MCF 10A (cell line): ENCODE measurements around the gene UPK2. TPM values are rescaled to one million over a fixed set of nuclear protein-coding genes. Genes with fewer than 3 reads are reported as not detected.

Experiments
- BruUV-seq: library from RNA; stranded (reverse); fragments of 400-500 nt; replicated peaks from 2 replicates; lab custom pipeline; 2021; lab: Mats Ljungman, UMichigan
- CTCF ChIA-PET: fragments of 300-600 bp; sonication (Branson Sonifier 250); formaldehyde crosslinking; extraction: SDS; loops from one replicate; lab custom pipeline; 2021; ENCODE audit warnings: antibody characterized with exemption, inconsistent platforms; lab: Yijun Ruan, JAX
- POLR2A ChIA-PET: fragments of 300-600, 350-650 bp; sonication (Branson Sonifier 250); formaldehyde crosslinking; extraction: SDS; loops from one replicate; lab custom pipeline; 2020; ENCODE audit warnings: antibody characterized with exemption, inconsistent platforms; lab: Yijun Ruan, JAX
- DNase-seq: peaks from one replicate; pipeline ENCODE4 v3.0.0-alpha.2; 2018; ENCODE audit not compliant: unreplicated experiment
- H3K27ac Mint-ChIP-seq: one replicate; pipeline ENCODE4 v1.8.0; 2022; ENCODE audit warnings: mild to moderate bottlenecking, low read depth, mixed read lengths; ENCODE audit not compliant: unreplicated experiment
- H3K27me3 Mint-ChIP-seq: one replicate; pipeline ENCODE4 v1.8.0; 2022; ENCODE audit warnings: mixed read lengths; ENCODE audit not compliant: insufficient read depth, unreplicated experiment
- H3K36me3 Mint-ChIP-seq: one replicate; pipeline ENCODE4 v1.8.0; 2022; ENCODE audit warnings: mild to moderate bottlenecking, moderate library complexity, mixed read lengths; ENCODE audit not compliant: insufficient read depth, unreplicated experiment
- H3K4me1 Mint-ChIP-seq: one replicate; pipeline ENCODE4 v1.8.0; 2022; ENCODE audit warnings: mixed read lengths; ENCODE audit not compliant: insufficient read depth, unreplicated experiment
- H3K4me3 Mint-ChIP-seq: one replicate; pipeline ENCODE4 v1.8.0; 2022; ENCODE audit warnings: mild to moderate bottlenecking, moderate library complexity, mixed read lengths; ENCODE audit not compliant: unreplicated experiment
- H3K9me3 Mint-ChIP-seq: one replicate; pipeline ENCODE4 v1.8.0; 2022; ENCODE audit warnings: mixed read lengths; ENCODE audit not compliant: unreplicated experiment
- intact Hi-C: fragments of 100-400 bp; cut with micrococcal nuclease; formaldehyde crosslinking; loops from 2 replicates; pipeline ENCODE4 v1.14.1; 2022
- total RNA-seq: library from RNA; stranded (reverse); gene quantifications from 2 replicates; pipeline ENCODE4 v1.2.3, GENCODE V29; 2022
- TF ChIP-seq, protein P1 (sequence below): fragments of 200-600 bp; IDR thresholded peaks from one replicate; pipeline ENCODE4 v1.8.0; 2022; ENCODE audit warnings: antibody characterized with exemption, mild to moderate bottlenecking; ENCODE audit not compliant: unreplicated experiment

The UPK2 gene
- total RNA-seq, 1 experiment from 2014 or later: not detected

DNA sequence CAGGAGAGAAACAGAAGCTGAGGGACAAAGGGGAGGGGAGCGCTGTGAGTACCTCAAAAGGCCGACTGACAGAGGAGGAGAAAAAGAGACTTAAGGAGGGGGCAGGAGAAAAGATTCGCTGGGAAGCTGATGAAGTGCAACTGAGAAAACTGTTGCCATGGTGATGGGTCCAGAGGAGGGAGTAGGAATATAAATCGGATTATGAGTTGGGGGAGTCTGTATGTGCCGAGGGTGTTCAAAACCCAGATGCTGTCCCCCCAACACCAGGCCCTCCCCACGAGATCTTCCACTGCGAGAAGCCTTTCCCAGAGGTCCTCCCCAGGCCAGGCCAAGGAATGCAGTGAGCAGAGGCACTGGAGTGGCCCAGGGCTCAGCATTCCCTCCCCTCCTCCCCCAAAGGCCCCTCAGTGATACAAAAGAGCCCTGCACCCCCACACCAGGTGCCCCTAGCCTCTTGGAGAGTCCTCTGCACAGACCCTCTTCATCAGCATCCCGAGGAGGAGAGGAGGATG, 16.6 kb upstream of the UPK2 start:
- intact Hi-C loops: no loop called here
- H3K9me3 Mint-ChIP-seq: no peaks in the 10 kb centered on the region
- no peaks in the 10 kb centered on the region for H3K36me3 Mint-ChIP-seq
- H3K27me3 Mint-ChIP-seq: no peaks in the 10 kb centered on the region
- no TSS peak for BruUV-seq
- H3K4me3 Mint-ChIP-seq: no peak overlapping the region
- TF ChIP-seq, protein P1, sequence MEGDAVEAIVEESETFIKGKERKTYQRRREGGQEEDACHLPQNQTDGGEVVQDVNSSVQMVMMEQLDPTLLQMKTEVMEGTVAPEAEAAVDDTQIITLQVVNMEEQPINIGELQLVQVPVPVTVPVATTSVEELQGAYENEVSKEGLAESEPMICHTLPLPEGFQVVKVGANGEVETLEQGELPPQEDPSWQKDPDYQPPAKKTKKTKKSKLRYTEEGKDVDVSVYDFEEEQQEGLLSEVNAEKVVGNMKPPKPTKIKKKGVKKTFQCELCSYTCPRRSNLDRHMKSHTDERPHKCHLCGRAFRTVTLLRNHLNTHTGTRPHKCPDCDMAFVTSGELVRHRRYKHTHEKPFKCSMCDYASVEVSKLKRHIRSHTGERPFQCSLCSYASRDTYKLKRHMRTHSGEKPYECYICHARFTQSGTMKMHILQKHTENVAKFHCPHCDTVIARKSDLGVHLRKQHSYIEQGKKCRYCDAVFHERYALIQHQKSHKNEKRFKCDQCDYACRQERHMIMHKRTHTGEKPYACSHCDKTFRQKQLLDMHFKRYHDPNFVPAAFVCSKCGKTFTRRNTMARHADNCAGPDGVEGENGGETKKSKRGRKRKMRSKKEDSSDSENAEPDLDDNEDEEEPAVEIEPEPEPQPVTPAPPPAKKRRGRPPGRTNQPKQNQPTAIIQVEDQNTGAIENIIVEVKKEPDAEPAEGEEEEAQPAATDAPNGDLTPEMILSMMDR: no peak
- CTCF ChIA-PET: interaction anchor here (0.6 to 1.5 kb wide), 2 partner anchors 9 to 521 kb away, joined by 3 read pairs; no protein-coding TSS in a partner anchor
- no peak overlapping the region for H3K27ac Mint-ChIP-seq
- peaks cover 6% of the 10 kb centered on the region for H3K4me1 Mint-ChIP-seq
- POLR2A ChIA-PET: no interaction called here
- DNase-seq: no peak

DNA sequence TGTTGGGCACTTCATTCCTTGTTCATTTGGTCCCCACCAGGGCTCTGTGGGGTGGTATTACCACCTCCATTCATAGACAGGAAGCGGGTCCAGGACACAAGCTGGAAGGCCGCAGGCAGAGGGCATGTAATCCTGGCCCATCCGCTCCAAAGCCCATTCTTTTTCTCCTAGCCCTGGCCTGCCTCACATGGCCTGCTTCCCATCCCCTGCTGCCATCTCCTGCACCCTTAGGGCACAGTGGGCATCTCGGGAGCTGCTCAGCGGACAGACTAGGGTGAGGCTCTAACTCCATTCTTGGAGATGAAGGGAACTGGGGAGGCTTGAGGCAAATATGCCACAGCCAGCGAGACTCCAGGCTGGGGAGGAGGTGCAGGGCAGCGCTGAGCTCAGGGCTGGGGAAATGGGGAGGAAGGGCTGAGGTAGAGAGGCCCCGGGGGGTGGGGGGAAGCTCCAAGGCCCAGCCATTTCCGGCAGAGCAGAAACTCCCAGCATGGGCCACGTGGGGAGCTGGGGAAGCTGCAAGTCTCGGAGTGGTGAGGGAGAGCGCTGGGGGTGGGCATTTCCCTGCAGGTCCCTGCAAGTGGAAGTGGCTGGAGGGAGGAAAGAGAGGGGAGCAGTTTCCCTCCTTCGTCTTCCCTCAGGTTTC, 16.0 kb upstream of the UPK2 start:
- POLR2A ChIA-PET: no interaction called here
- DNase-seq: no peak

DNA sequence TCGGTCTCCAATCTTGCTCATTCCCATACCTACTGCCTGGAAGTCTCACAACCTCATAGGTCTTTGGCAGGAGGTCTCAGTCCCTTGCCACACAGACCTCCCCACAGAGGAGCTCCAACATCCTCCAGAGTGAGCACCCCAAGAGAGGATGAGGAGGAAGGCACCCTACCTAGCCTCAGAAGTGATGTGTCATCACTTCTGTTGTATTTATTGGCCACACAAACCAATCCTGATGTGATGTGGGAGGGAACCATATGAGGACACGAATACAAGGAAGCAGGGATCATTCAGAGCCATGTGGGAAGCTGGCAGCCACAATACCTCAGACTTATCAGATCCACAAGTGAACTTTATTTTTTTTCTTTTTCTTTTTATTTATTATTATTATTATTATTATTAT, 9.0 kb upstream of the UPK2 start:
- Mint-ChIP-seq H3K36me3 (no peaks in the 10 kb centered on the region), H3K9me3 (no peaks in the 10 kb centered on the region), H3K4me3 (no peak overlapping the region), H3K27ac (no peak overlapping the region), H3K4me1 (no peaks in the 10 kb centered on the region), H3K27me3 (peaks cover 32% of the 10 kb centered on the region)
- CTCF ChIA-PET: interaction anchor here (0.5 to 1.9 kb wide), 3 partner anchors 10 to 859 kb away, joined by 3 to 6 read pairs (median 5); no protein-coding TSS in a partner anchor
- intact Hi-C loops: no loop called here
- TF ChIP-seq, protein P1: no peak
- POLR2A ChIA-PET: interaction anchor here (0.6 kb wide), 1 partner anchor 180 kb away, joined by 3 read pairs; no protein-coding TSS in a partner anchor
- BruUV-seq: no TSS peak
- DNase-seq: no peak

More for the DNA sequence above, 16.0 kb upstream of the UPK2 start:
- BruUV-seq: no TSS peak
- H3K9me3 Mint-ChIP-seq: no peaks in the 10 kb centered on the region
- H3K27me3 Mint-ChIP-seq: peaks cover 5% of the 10 kb centered on the region
- H3K4me1 Mint-ChIP-seq: peaks cover 6% of the 10 kb centered on the region
- TF ChIP-seq, protein P1: no peak
- no peak overlapping the region for H3K4me3 Mint-ChIP-seq
- H3K36me3 Mint-ChIP-seq: no peaks in the 10 kb centered on the region
- H3K27ac Mint-ChIP-seq: no peak overlapping the region
- CTCF ChIA-PET: interaction anchor here (0.7 to 1.5 kb wide), 3 partner anchors 10 to 89 kb away, joined by 3 read pairs; no protein-coding TSS in a partner anchor
- intact Hi-C loops: no loop called here

DNA sequence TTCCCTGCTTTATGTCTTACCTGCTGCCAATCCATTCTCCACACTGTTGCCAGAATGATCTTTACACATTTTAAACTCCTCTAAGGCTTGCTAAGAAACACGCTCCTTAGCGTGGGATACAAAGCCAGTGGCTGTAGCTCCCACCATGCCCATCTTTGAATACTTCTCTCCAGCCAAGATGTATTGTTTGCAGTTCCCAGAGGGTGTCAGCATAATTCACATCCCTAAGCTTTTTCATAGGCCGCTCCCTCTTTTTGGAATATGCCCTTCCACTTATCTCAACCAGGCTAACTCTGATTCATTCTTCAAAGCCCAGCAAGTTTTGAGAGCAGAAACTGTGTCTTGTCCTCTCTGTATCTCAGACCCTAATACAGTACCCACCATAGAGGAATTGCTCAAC, 8.1 kb upstream of the UPK2 start:
- BruUV-seq: no TSS peak
- TF ChIP-seq, protein P1: no peak

More for the DNA sequence above, 8.1 kb upstream of the UPK2 start:
- Mint-ChIP-seq H3K4me1 (no peaks in the 10 kb centered on the region), H3K4me3 (no peak overlapping the region), H3K27ac (no peak overlapping the region), H3K9me3 (no peaks in the 10 kb centered on the region), H3K36me3 (no peaks in the 10 kb centered on the region), H3K27me3 (peaks cover 32% of the 10 kb centered on the region)
- DNase-seq: no peak
- ChIA-PET CTCF (interaction anchor here (0.6 to 1.9 kb wide), 3 partner anchors 9 to 188 kb away, joined by 3 to 5 read pairs (median 3); no protein-coding TSS in a partner anchor), POLR2A (no interaction called here)
- intact Hi-C loops: no loop called here
